ENCODE results near the gene ZRANB2.

Gene ZRANB2

GRCh38 chr1:71080739-71081696 is at the start of gene ZRANB2:
TSS of gene ZRANB2 (minus strand) at chr1:71081035. CDS start at chr1:71080995, 40 bp downstream.
- peak within 1 kb of the TSS; percentile 94 for H3K4me3 Mint-ChIP-seq
- peaks cover 8% of the 10 kb centered on the region for H3K9me3 Mint-ChIP-seq
- peaks cover 20% of the 10 kb centered on the region for H3K4me1 Mint-ChIP-seq (ENCODE audit: low read depth)
- H3K27me3 Mint-ChIP-seq (ENCODE audit: low read depth) = peaks cover 18% of the 10 kb centered on the region
- peak within 1 kb of the TSS; percentile 99 for H3K27ac Mint-ChIP-seq
- DNase-seq (ENCODE audit: low spot score) = peak; percentile 86
- H3K36me3 Mint-ChIP-seq (ENCODE audit: low read depth) = peaks cover 26% of the 10 kb centered on the region

DNA sequence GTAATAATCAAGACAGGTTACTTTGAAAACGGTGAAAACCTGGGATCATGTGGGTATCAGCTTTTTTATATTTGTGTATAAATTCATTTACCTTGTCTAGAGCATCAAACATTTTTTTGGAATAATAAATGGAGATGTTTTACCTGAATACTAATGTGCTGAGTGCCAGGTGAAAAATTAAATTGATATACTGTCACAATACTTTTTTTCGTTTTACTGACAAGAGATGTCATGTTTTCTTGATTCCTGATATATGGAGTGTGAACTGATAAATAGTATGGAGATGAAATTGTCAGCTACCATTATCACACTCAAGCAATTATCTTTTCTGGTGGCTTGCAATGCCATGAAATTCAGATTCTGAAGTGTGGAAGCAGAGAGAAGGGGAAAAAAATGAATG is 47.2 kb upstream of the ZRANB2 start:
- H3K27ac Mint-ChIP-seq = no peak overlapping the region
- no peaks in the 10 kb centered on the region for H3K4me1 Mint-ChIP-seq (ENCODE audit: low read depth)
- no peak for DNase-seq (ENCODE audit: low spot score)
- H3K36me3 Mint-ChIP-seq (ENCODE audit: low read depth) = no peaks in the 10 kb centered on the region
- no peak overlapping the region for H3K4me3 Mint-ChIP-seq
- H3K9me3 Mint-ChIP-seq = peaks cover 29% of the 10 kb centered on the region
- H3K27me3 Mint-ChIP-seq (ENCODE audit: low read depth) = no peaks in the 10 kb centered on the region

- Mint-ChIP-seq H3K4me1 (ENCODE audit: low read depth) (no peaks in the 10 kb centered on the region), H3K9me3 (peaks cover 7% of the 10 kb centered on the region), H3K4me3 (no peak overlapping the region)
Observed at GRCh38 chr1:71118086-71118485, 37.3 kb upstream of the ZRANB2 start.

GRCh38 chr1:71116729-71117128 is 35.9 kb upstream of the ZRANB2 start:
- Mint-ChIP-seq H3K4me1 (ENCODE audit: low read depth) (no peaks in the 10 kb centered on the region), H3K36me3 (ENCODE audit: low read depth) (no peaks in the 10 kb centered on the region), H3K4me3 (no peak overlapping the region), H3K27ac (no peak overlapping the region), H3K27me3 (ENCODE audit: low read depth) (no peaks in the 10 kb centered on the region), H3K9me3 (peaks cover 3% of the 10 kb centered on the region)
- DNase-seq (ENCODE audit: low spot score) = no peak

More at GRCh38 chr1:71118086-71118485, 37.3 kb upstream of the ZRANB2 start:
- Mint-ChIP-seq H3K36me3 (ENCODE audit: low read depth) (no peaks in the 10 kb centered on the region), H3K27ac (no peak overlapping the region), H3K27me3 (ENCODE audit: low read depth) (no peaks in the 10 kb centered on the region)
- no peak for DNase-seq (ENCODE audit: low spot score)

DNA sequence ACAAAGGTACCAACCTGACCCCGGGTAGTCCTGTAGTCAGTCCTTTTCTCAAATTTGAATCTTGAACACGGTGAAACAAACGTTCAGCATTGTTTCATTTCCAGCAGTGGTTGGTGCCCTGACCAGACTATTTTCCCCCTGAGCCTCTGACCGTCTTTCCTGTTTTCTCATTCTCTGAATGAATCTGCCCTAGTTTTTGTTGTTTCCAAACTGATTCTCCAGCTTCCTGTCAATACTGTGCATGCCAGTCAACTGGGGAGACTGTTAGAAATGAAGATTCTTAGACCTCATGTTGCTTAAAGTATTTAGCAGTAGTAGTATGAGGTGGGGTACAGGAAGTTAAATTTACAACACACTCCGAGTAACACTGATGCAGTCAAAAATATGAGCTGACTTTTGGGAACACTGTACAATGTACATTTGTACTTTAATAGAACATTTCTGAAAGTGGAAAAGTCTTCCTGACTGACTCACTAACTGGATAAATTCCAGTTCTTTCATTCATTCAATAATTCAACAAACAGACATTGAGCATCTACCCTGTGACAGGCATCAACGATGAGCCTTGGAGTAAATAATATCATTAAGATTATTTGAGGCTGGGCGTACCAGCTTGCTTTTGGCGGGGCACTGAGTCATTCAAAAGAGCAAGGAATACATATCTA is 26.0 kb upstream of the ZRANB2 start:
- no peaks in the 10 kb centered on the region for H3K9me3 Mint-ChIP-seq
- DNase-seq (ENCODE audit: low spot score) = no peak
- no peak overlapping the region for H3K4me3 Mint-ChIP-seq
- no peaks in the 10 kb centered on the region for H3K36me3 Mint-ChIP-seq (ENCODE audit: low read depth)
- H3K4me1 Mint-ChIP-seq (ENCODE audit: low read depth) = no peaks in the 10 kb centered on the region
- no peak overlapping the region for H3K27ac Mint-ChIP-seq
- H3K27me3 Mint-ChIP-seq (ENCODE audit: low read depth) = no peaks in the 10 kb centered on the region

- Mint-ChIP-seq H3K27me3 (ENCODE audit: low read depth) (no peaks in the 10 kb centered on the region), H3K4me3 (no peak overlapping the region), H3K27ac (no peak overlapping the region), H3K36me3 (ENCODE audit: low read depth) (no peaks in the 10 kb centered on the region), H3K9me3 (no peaks in the 10 kb centered on the region), H3K4me1 (ENCODE audit: low read depth) (no peaks in the 10 kb centered on the region)
- DNase-seq (ENCODE audit: low spot score) = no peak
Observed at GRCh38 chr1:71104417-71104816, 23.6 kb upstream of the ZRANB2 start.

GRCh38 chr1:71101839-71102376 is 21.1 kb upstream of the ZRANB2 start:
- DNase-seq (ENCODE audit: low spot score) = no peak
- no peaks in the 10 kb centered on the region for H3K27me3 Mint-ChIP-seq (ENCODE audit: low read depth)
- H3K36me3 Mint-ChIP-seq (ENCODE audit: low read depth) = no peaks in the 10 kb centered on the region
- no peaks in the 10 kb centered on the region for H3K4me1 Mint-ChIP-seq (ENCODE audit: low read depth)
- H3K27ac Mint-ChIP-seq = no peak overlapping the region
- H3K4me3 Mint-ChIP-seq = no peak overlapping the region
- H3K9me3 Mint-ChIP-seq = no peaks in the 10 kb centered on the region

DNA sequence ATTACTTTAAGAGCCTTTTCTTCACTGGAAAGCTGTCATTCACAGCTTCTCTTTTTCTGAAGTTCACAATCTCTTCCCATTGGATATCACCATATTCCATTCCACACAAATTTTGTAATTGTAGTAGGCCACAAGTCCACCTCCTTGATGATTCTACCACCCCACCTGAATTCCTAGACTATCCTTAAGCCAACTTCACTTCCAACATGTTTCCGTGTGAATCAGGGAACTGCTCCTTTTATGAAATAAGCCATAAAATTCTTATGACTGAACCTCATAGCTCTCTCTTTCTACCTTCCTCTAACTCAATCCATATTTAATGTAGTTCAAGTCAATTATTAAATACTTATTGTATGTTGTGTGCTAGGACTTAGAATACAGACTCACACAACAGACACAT is 16.6 kb upstream of the ZRANB2 start:
- no peaks in the 10 kb centered on the region for H3K9me3 Mint-ChIP-seq
- no peaks in the 10 kb centered on the region for H3K4me1 Mint-ChIP-seq (ENCODE audit: low read depth)
- no peaks in the 10 kb centered on the region for H3K36me3 Mint-ChIP-seq (ENCODE audit: low read depth)
- DNase-seq (ENCODE audit: low spot score) = no peak
- H3K27me3 Mint-ChIP-seq (ENCODE audit: low read depth) = no peaks in the 10 kb centered on the region
- H3K27ac Mint-ChIP-seq = no peak overlapping the region
- no peak overlapping the region for H3K4me3 Mint-ChIP-seq

DNA sequence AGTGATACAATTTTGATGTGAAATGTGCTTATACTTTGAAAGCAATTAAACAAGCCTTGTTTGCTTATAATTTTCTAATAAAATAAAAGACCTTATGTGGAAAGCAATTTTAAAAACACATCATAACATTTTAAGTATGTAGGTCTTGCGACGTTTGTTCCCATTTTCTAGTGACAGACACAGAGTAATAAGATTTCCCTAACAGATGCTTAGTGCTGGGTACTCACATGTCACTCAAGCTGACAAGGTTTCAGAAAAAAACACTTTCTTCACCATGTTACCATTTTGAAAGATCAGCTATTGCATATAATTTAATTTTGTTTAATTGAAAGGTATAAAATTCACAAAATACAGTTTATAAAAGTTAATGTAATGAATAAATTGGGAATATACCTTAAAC is 14.1 kb upstream of the ZRANB2 start:
- Mint-ChIP-seq H3K4me3 (no peak overlapping the region), H3K27me3 (ENCODE audit: low read depth) (no peaks in the 10 kb centered on the region), H3K36me3 (ENCODE audit: low read depth) (no peaks in the 10 kb centered on the region), H3K27ac (no peak overlapping the region), H3K4me1 (ENCODE audit: low read depth) (no peaks in the 10 kb centered on the region), H3K9me3 (no peaks in the 10 kb centered on the region)
- no peak for DNase-seq (ENCODE audit: low spot score)

DNA sequence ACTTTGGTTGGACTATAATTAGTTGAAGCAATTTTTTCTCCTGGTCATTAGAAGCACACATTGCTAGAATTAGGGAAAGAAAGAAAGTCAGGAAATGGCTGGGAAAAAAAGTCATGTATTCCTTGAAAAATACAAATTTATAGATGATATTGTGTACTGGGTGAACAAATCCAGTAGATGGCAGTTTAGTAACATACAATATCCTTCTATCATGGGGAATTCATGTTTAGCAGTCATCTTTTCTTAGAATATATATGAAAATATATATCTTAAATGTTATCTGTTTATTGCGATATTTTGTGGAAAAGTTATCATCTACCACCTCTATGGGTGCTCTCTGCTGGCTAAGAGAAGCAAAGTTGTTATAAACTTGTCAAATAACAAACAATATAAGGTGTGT is 13.1 kb upstream of the ZRANB2 start:
- H3K27ac Mint-ChIP-seq = no peak overlapping the region
- H3K4me3 Mint-ChIP-seq = no peak overlapping the region
- DNase-seq (ENCODE audit: low spot score) = no peak
- no peaks in the 10 kb centered on the region for H3K36me3 Mint-ChIP-seq (ENCODE audit: low read depth)
- H3K4me1 Mint-ChIP-seq (ENCODE audit: low read depth) = no peaks in the 10 kb centered on the region
- H3K9me3 Mint-ChIP-seq = no peaks in the 10 kb centered on the region
- H3K27me3 Mint-ChIP-seq (ENCODE audit: low read depth) = no peaks in the 10 kb centered on the region

GRCh38 chr1:71089536-71090270 is 8.9 kb upstream of the ZRANB2 start:
- no peak for DNase-seq (ENCODE audit: low spot score)
- Mint-ChIP-seq H3K9me3 (no peaks in the 10 kb centered on the region), H3K36me3 (ENCODE audit: low read depth) (no peaks in the 10 kb centered on the region), H3K27me3 (ENCODE audit: low read depth) (peaks cover 12% of the 10 kb centered on the region), H3K4me1 (ENCODE audit: low read depth) (no peaks in the 10 kb centered on the region), H3K4me3 (no peak overlapping the region), H3K27ac (no peak overlapping the region)

- Mint-ChIP-seq H3K9me3 (no peaks in the 10 kb centered on the region), H3K36me3 (ENCODE audit: low read depth) (no peaks in the 10 kb centered on the region), H3K27me3 (ENCODE audit: low read depth) (peaks cover 18% of the 10 kb centered on the region), H3K4me1 (ENCODE audit: low read depth) (no peaks in the 10 kb centered on the region), H3K27ac (no peak overlapping the region), H3K4me3 (no peak overlapping the region)
- no peak for DNase-seq (ENCODE audit: low spot score)
Observed at GRCh38 chr1:71088645-71089287, 7.9 kb upstream of the ZRANB2 start.

- Mint-ChIP-seq H3K27ac (no peak overlapping the region), H3K36me3 (ENCODE audit: low read depth) (no peaks in the 10 kb centered on the region), H3K9me3 (no peaks in the 10 kb centered on the region), H3K4me3 (no peak overlapping the region), H3K4me1 (ENCODE audit: low read depth) (no peaks in the 10 kb centered on the region), H3K27me3 (ENCODE audit: low read depth) (peaks cover 23% of the 10 kb centered on the region)
- no peak for DNase-seq (ENCODE audit: low spot score)
Observed at GRCh38 chr1:71087713-71088112, 6.9 kb upstream of the ZRANB2 start.
